ENCODE data around the gene ABAT. TPM values are rescaled to one million over a fixed set of nuclear protein-coding genes. Genes with fewer than 3 reads are reported as not detected.
A peak's percentile ranks its signal among the peaks of the same experiment; 100 is the strongest.

ABAT gene
- total and polyA plus RNA-seq, 4 donors: 4.4 to 14.0 (median 7.1) TPM

- H3K9me3 ChIP-seq (ENCODE audit: control insufficient read depth in 4 of 4, insufficient read depth in 3 of 4, low read length in 3 of 4): no peaks in the 10 kb centered on the region
- peaks cover 0 to 3% (median 0%) of the 10 kb centered on the region in 4 donors for H3K36me3 ChIP-seq (ENCODE audit: control insufficient read depth in 4 of 4, insufficient read depth in 4 of 4, low read length in 4 of 4)
- WGBS, 2 donors: 78 to 79% methylated on average over 13 of the region's 13 CpGs
- no peak overlapping the region for H3K27ac ChIP-seq (ENCODE audit: low read depth in 1 of 2, low read length in 1 of 2)
- no peak for ATAC-seq (ENCODE audit: insufficient read depth, low FRiP score)
- H3K9ac ChIP-seq (ENCODE audit: insufficient read depth in 1 of 2, low read length in 2 of 2): no peak overlapping the region
- TF ChIP-seq CTCF (IDR thresholded peaks at IDR 0.05; ENCODE audit: control extremely low read depth, extremely low read depth): no peak
- H3K27me3 ChIP-seq (ENCODE audit: control insufficient read depth in 3 of 3, insufficient read depth in 3 of 3, low read length in 2 of 3): no peaks in the 10 kb centered on the region
- no peaks in the 10 kb centered on the region for H3K4me1 ChIP-seq (ENCODE audit: control insufficient read depth in 5 of 5, insufficient read depth in 5 of 5, low read length in 5 of 5)
- no peak overlapping the region for H3K4me3 ChIP-seq
- no peak for DNase-seq
Measured at GRCh38 chr16:8727857-8728618, 53.6 kb downstream of the ABAT start.

GRCh38 chr16:8729779-8730334 lies 55.4 kb downstream of the ABAT start:
- Histone ChIP-seq H3K36me3 (ENCODE audit: control insufficient read depth in 4 of 4, insufficient read depth in 4 of 4, low read length in 4 of 4) (peaks cover 0 to 3% (median 0%) of the 10 kb centered on the region in 4 donors), H3K9ac (ENCODE audit: insufficient read depth in 1 of 2, low read length in 2 of 2) (no peak overlapping the region), H3K27me3 (ENCODE audit: control insufficient read depth in 3 of 3, insufficient read depth in 3 of 3, low read length in 2 of 3) (no peaks in the 10 kb centered on the region), H3K4me3 (no peak overlapping the region), H3K27ac (ENCODE audit: low read depth in 1 of 2, low read length in 1 of 2) (no peak overlapping the region), H3K4me1 (ENCODE audit: control insufficient read depth in 5 of 5, insufficient read depth in 5 of 5, low read length in 5 of 5) (no peaks in the 10 kb centered on the region), H3K9me3 (ENCODE audit: control insufficient read depth in 4 of 4, insufficient read depth in 3 of 4, low read length in 3 of 4) (no peaks in the 10 kb centered on the region)
- no peak for TF ChIP-seq CTCF (IDR thresholded peaks at IDR 0.05; ENCODE audit: control extremely low read depth, extremely low read depth)
- WGBS, 2 donors: 69 to 74% methylated on average over 8 of the region's 8 CpGs
- ATAC-seq (ENCODE audit: insufficient read depth, low FRiP score): peak; percentile 27
- no peak for DNase-seq

GRCh38 chr16:8730335-8730915 lies 56.0 kb downstream of the ABAT start:
- H3K36me3 ChIP-seq (ENCODE audit: control insufficient read depth in 4 of 4, insufficient read depth in 4 of 4, low read length in 4 of 4): peaks cover 0 to 3% (median 0%) of the 10 kb centered on the region in 4 donors
- WGBS, 2 donors: 86 to 87% methylated on average over 8 of the region's 8 CpGs
- H3K9ac ChIP-seq (ENCODE audit: insufficient read depth in 1 of 2, low read length in 2 of 2): no peak overlapping the region
- no peaks in the 10 kb centered on the region for H3K9me3 ChIP-seq (ENCODE audit: control insufficient read depth in 4 of 4, insufficient read depth in 3 of 4, low read length in 3 of 4)
- H3K4me3 ChIP-seq: no peak overlapping the region
- DNase-seq (peak in 2 of 3 donors; percentile 20 to 47), ATAC-seq (ENCODE audit: insufficient read depth, low FRiP score) (no peak)
- no peaks in the 10 kb centered on the region for H3K4me1 ChIP-seq (ENCODE audit: control insufficient read depth in 5 of 5, insufficient read depth in 5 of 5, low read length in 5 of 5)
- no peaks in the 10 kb centered on the region for H3K27me3 ChIP-seq (ENCODE audit: control insufficient read depth in 3 of 3, insufficient read depth in 3 of 3, low read length in 2 of 3)
- no peak for TF ChIP-seq CTCF (IDR thresholded peaks at IDR 0.05; ENCODE audit: control extremely low read depth, extremely low read depth)
- H3K27ac ChIP-seq (ENCODE audit: low read depth in 1 of 2, low read length in 1 of 2): no peak overlapping the region
